A549 treated with CORT108297 at 1 μM for 4 hours (cell line): ENCODE results near the gene FCN3. TPM values are rescaled to one million over a fixed set of nuclear protein-coding genes. Genes with fewer than 3 reads are reported as not detected.

ENCODE experiments used
- total RNA-seq: library from RNA; stranded (reverse); fragments of 200-300 nt; extraction: Qiagen RNA extraction; gene quantifications from 5 replicates; pipeline ENCODE4 v1.2.3, GENCODE V29; 2022

Gene FCN3
- not detected in 5 replicates for total RNA-seq

GRCh38 chr1:27374362-27375086, at the start of gene FCN3:
TSS of gene FCN3 (minus strand) at chr1:27374824. CDS start at chr1:27374818, 6 bp downstream.

GRCh38 chr1:27392096-27392777, 17.6 kb upstream of the FCN3 start, which contains the start of gene GPR3:
TSS of gene GPR3 (plus strand) at chr1:27392622. CDS start at chr1:27393799, 1,177 bp downstream.

GRCh38 chr1:27383039-27383605, 8.5 kb upstream of the FCN3 start, which contains the start of gene CD164L2:
TSS of gene CD164L2 (minus strand) at chr1:27383333. CDS start at chr1:27383239, 94 bp downstream.

GRCh38 chr1:27366411-27367159, 8.0 kb downstream of the FCN3 start, which contains the start of gene MAP3K6:
TSS of gene MAP3K6 (minus strand) at chr1:27366961. CDS start at chr1:27366597, 364 bp downstream.

GRCh38 chr1:27341525-27342252, 32.9 kb downstream of the FCN3 start, which contains the start of gene SYTL1:
TSS of gene SYTL1 (plus strand) at chr1:27342022. CDS start at chr1:27345335, 3,313 bp downstream.

GRCh38 chr1:27321813-27322568, 52.6 kb downstream of the FCN3 start, which contains the start of gene TMEM222:
TSS of gene TMEM222 (plus strand) at chr1:27322163. CDS start at chr1:27322198, 35 bp downstream.

Other genes starting within 250 kb of the FCN3 start
- 11.4 to 13.4 TPM (median 12.7 TPM) in 5 replicates for gene SLC9A1, start 219.7 kb downstream of the FCN3 start, total RNA-seq
- 6.0 to 8.0 TPM (median 7.4 TPM) in 5 replicates for gene WDTC1, start 140.2 kb downstream of the FCN3 start, total RNA-seq
- gene TMEM222, start 52.7 kb downstream of the FCN3 start, total RNA-seq = 40.1 to 51.0 TPM (median 50.4 TPM) in 5 replicates
- gene SYTL1, start 32.8 kb downstream of the FCN3 start, total RNA-seq = 0.30 to 0.88 TPM (median 0.56 TPM) in 5 replicates
- gene MAP3K6, start 7.9 kb downstream of the FCN3 start, total RNA-seq = 8.1 to 13.8 TPM (median 10.2 TPM) in 5 replicates
- not detected in 5 replicates for gene CD164L2, start 8.5 kb upstream of the FCN3 start, total RNA-seq
- 1.4 to 2.3 TPM (median 2.1 TPM) in 5 replicates for gene GPR3, start 17.8 kb upstream of the FCN3 start, total RNA-seq
- gene WASF2, start 115.3 kb upstream of the FCN3 start, total RNA-seq = 43.3 to 55.3 TPM (median 50.0 TPM) in 5 replicates
- 13.7 to 21.3 TPM (median 18.2 TPM) in 5 replicates for gene AHDC1, start 229.3 kb upstream of the FCN3 start, total RNA-seq